Fibroblast of skin of left quadriceps (primary cell): ENCODE results near the gene AREL1.
A peak's percentile ranks its signal among the peaks of the same experiment; 100 is the strongest.
"Not testable (repeated sequence)": the region's sequence is repeated elsewhere in the genome, so short reads cannot be mapped to it uniquely, and the experiment has no call there.

Experiments used
- DNase-seq, 2 experiments: peaks; one replicate each; pipeline ENCODE4 v3.0.0-alpha.2; 2013; ENCODE audit warnings: low read depth in 2 of 2

AREL1 gene

GRCh38 chr14:74712499-74713394, at the start of gene AREL1, which contains the start of gene FCF1:
TSS of gene AREL1 (minus strand) at chr14:74713080. CDS start at chr14:74685615, 27,465 bp downstream.
TSS of gene FCF1 (plus strand) at chr14:74713144. CDS start at chr14:74713198, 54 bp downstream.
- DNase-seq, result peak; percentile 70 to 71

GRCh38 chr14:74758505-74758904, 45.6 kb upstream of the AREL1 start:
- not testable (repeated sequence) for DNase-seq

- no peak for DNase-seq
These were observed 43.4 kb upstream of the AREL1 start for GRCh38 chr14:74756326-74756725.

GRCh38 chr14:74754899-74755298, 42.0 kb upstream of the AREL1 start:
- DNase-seq, result no peak

- no peak for DNase-seq
These were observed 41.3 kb upstream of the AREL1 start for GRCh38 chr14:74754157-74754556.

- no peak for DNase-seq
These were observed 34.4 kb upstream of the AREL1 start for GRCh38 chr14:74747237-74747636.

- no peak for DNase-seq
These were observed 26.6 kb upstream of the AREL1 start for GRCh38 chr14:74739293-74740030.

- no peak for DNase-seq
These were observed 25.0 kb upstream of the AREL1 start for GRCh38 chr14:74737753-74738325.

- no peak for DNase-seq
These were observed 22.2 kb upstream of the AREL1 start for GRCh38 chr14:74735125-74735524.

GRCh38 chr14:74733221-74733620, 20.3 kb upstream of the AREL1 start:
- no peak for DNase-seq

- DNase-seq, result no peak
These were observed 19.5 kb upstream of the AREL1 start for GRCh38 chr14:74732387-74732786.

GRCh38 chr14:74723134-74723533, 10.3 kb upstream of the AREL1 start:
- no peak for DNase-seq

- peak; percentile 17 to 26 for DNase-seq
These were observed 7.6 kb upstream of the AREL1 start for GRCh38 chr14:74720526-74720925.

GRCh38 chr14:74713395-74713735, 485 bp upstream of the AREL1 start:
- no peak for DNase-seq

- DNase-seq, result no peak
These were observed 1.2 kb downstream of the AREL1 start for GRCh38 chr14:74711651-74712050.

GRCh38 chr14:74710480-74710879, 2.4 kb downstream of the AREL1 start:
- no peak for DNase-seq

- DNase-seq, result no peak
These were observed 7.0 kb downstream of the AREL1 start for GRCh38 chr14:74705613-74706500.

- no peak for DNase-seq
These were observed 8.2 kb downstream of the AREL1 start for GRCh38 chr14:74704656-74705055.

- DNase-seq, result no peak
These were observed 9.8 kb downstream of the AREL1 start for GRCh38 chr14:74703043-74703442.

GRCh38 chr14:74702293-74702692, 10.6 kb downstream of the AREL1 start:
- DNase-seq, result no peak

- DNase-seq, result no peak
These were observed 14.4 kb downstream of the AREL1 start for GRCh38 chr14:74698465-74698864.

- DNase-seq, result no peak
These were observed 14.9 kb downstream of the AREL1 start for GRCh38 chr14:74697976-74698375.
